Left colon (tissue), 2 donors: ENCODE data around the gene DAO. TPM values are rescaled to one million over a fixed set of nuclear protein-coding genes. Genes with fewer than 3 reads are reported as not detected.
"Not testable (repeated sequence)": the region's sequence is repeated elsewhere in the genome, so short reads cannot be mapped to it uniquely, and the experiment has no call there.

Experiments used
- ATAC-seq: fragments of 200-7000 bp; cut with Tn5 transposase; one replicate; pipeline ENCODE4 v1.9.1; 2020; ENCODE audit warnings: mild to moderate bottlenecking, moderate library complexity
- DNase-seq, 2 donors: peaks; one replicate each; pipeline ENCODE4 v3.0.0-alpha.2; 2020
- intact Hi-C, 2 donors: fragments of 100-400 bp; cut with DNase I in 1 of 2; cut with micrococcal nuclease in 1 of 2; formaldehyde crosslinking; loops; one replicate each; pipeline versions ENCODE4 v1.11.2 to v1.14.0; 2022; cut with DNase I, micrococcal nuclease
- total RNA-seq, 2 donors: library from RNA; stranded (reverse); fragmentation: NEBNext Ultra II Directional; extraction: Animal tissue kit (Norgen Biotek cat#: 25700); gene quantifications; one replicate each; pipeline ENCODE4 v1.2.1, GENCODE V29; 2021
- donor health status: DM: no; HTN: no; CAD: no.
- donor health status: DM: yes; HTN: yes; CAD: no.

Gene DAO
- total RNA-seq, 2 donors from 2014 or later, result 3.8 to 4.9 TPM

GRCh38 chr12:108861878-108862587 lies 17.9 kb upstream of the DAO start:
- peak in 1 of 2 donors; percentile 53 for DNase-seq
- peak; percentile 48 for ATAC-seq
- intact Hi-C loops, result loop anchor here in 1 of 2 donors (10.0 kb wide), 1 partner anchor 83 kb away; no protein-coding TSS in a partner anchor

- intact Hi-C loops, result loop anchor here in 1 of 2 donors (10.0 kb wide), 1 partner anchor 82 kb away; no protein-coding TSS in a partner anchor
- ATAC-seq, result no peak
- no peak for DNase-seq
These were observed 17.3 kb upstream of the DAO start for GRCh38 chr12:108862588-108862959.

DNA sequence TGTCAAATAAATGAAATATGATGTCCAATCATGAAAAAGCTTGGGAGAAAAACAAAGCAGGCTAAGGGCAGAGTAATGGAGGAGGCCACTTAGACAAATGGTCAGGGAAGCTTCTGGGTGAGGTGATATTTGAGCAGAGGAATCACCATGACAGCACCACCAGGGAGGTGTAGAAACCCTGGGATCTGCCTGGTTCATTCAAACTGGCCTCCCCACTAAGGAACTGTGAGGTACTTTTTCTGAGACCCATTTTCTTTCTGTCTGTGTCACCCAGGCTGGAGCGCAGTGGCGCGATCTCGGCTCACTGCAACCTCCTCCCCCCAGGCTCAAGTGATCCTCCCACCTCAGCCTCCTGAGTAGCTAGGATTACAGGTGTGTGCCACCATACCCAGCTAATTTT lies 14.7 kb upstream of the DAO start:
- DNase-seq (no peak), ATAC-seq (no peak)
- intact Hi-C loops, result loop anchor here in 1 of 2 donors (10.0 kb wide), 1 partner anchor 80 kb away; no protein-coding TSS in a partner anchor

DNA sequence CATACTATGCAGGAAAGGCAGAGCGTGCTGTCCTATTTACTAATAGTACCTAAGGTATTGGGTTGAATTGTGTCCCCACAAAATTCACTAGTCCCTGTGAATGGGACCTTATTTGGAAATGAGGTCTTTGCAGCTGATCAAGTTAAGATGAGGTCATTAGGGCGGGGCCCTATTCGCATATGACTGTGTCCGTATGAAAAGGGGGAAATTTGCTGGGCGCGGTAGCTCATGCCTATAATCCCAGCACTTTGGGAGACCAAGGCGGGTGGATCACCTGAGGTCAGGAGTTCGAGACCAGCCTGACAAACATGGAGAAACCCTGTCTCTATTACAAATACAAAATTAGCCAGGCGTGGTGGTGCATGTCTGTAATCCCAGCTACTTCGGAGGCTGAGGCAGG lies 13.8 kb upstream of the DAO start:
- DNase-seq, ATAC-seq: not testable (repeated sequence)
- intact Hi-C loops, result loop anchor here in 1 of 2 donors (10.0 kb wide), 1 partner anchor 79 kb away; no protein-coding TSS in a partner anchor

GRCh38 chr12:108868781-108869180 lies 11.1 kb upstream of the DAO start:
- ATAC-seq (no peak), DNase-seq (no peak)
- intact Hi-C loops, result loop anchor here in 1 of 2 donors (10.0 kb wide), 1 partner anchor 76 kb away; no protein-coding TSS in a partner anchor

DNA sequence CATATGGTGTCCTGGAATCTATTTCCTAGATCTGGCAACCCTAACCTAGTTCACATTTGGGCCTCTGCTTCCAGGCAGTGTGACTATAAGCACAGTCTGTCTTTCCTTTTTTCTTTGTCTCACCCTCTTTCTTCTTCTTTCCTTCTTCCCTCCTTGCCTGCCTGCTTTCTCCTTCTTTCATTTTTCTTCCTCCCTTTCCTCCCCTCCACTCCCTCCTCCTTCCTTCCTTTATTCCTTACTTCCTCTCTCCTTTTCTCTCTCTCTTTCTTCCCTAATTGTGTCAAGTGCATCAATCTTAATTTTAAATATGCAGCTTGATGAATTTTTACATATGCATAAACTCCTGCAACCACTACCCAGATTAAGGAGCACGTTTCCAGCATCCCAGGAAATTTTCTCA lies 4.6 kb upstream of the DAO start:
- ATAC-seq, result no peak
- DNase-seq, result no peak
- intact Hi-C loops, result no loop called here

DNA sequence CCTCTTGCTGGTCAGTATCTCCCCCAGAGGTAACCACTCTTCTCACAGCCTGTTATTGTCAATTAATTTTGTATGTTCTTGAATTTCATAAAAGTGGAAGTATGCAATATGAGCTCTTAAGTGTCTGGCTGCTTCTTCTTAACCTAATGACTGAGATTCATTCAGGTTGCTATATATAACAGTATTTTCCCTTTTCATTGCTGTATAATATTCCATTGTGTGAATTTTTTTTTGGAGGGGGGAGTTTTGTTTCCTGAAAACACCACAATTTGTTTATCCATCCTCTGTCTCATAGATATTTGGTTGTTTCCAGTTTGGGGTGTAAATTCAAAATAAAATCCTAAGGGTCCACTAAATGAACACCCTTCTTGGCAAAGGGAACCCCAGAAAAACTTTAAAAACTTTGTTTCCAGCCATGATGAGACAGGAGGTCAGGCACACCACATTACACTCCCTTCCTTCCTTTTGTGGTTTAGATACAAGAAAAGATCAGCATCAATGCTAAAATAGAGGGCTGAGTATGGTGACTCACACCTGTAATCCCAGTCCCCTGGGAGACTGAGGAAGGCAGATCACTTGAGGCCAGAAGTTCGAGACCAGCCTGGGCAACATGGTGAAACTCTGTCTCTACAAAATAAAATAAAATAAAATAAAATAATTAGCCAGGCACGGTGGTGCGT lies 4.1 kb upstream of the DAO start:
- DNase-seq (no peak), ATAC-seq (no peak)
- intact Hi-C loops, result no loop called here

DNA sequence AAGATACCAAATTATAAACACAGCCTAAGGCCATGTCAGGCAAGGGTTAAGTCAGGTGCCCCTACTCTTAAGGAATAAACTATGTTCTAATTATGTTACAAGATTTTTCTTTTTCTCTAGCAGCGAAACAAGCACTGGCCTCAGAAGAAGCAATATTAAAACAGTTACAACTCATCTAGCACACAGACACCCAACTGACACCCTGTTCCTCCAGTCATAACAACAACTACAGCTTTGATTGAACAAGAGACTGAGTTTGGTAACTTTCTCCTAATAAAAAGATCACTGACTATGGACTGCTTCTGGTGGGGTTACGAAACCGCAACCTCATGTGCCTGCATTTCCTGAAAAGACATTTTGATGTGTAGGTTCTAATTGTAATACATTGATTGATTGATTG lies 3.3 kb upstream of the DAO start:
- DNase-seq, result no peak
- intact Hi-C loops, result no loop called here
- no peak for ATAC-seq

GRCh38 chr12:108881953-108882352 lies 2.1 kb downstream of the DAO start:
- peak; percentile 79 for ATAC-seq

DNA sequence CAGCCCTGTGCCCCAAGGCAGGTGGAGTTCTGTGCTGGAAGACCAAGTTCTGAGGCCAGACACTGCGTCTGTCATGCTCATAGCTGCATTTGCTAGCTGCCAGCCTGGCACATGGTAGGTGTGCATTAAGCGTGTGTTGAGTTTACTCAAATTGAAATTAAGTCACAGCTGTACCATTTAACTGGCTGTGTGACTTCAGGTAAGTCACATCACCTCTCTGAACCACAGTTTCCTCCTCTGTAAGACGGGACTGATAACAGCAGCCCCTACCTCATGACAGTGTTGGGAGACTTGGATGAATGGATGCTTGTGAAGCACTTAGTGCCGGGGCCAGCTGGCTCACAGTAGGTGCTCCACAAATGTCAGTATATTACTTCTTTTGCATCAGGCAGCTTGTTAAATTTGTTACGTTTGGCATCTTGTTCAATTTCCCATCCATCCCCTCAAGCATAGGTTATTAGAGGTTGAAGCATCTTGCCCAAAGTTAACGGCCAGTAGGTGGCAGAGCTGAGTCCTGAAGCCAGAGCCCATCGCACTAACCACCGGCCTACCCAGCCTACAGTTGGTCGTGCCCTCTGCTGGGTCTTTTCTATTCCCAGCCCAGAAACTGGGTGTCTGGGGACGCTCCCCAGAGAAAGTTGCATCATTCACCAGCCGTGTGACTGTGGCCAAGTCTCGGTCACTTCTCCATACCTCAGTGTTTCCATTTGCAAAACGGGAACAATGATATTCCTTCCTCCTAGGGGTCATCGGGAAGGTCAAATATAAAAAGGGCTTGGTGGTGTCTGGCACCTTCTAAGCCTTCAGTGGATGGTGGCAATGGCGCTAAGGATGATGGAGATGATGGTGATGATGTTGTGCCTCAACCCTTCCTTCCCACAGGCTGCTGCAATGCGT lies 4.5 kb downstream of the DAO start:
- intact Hi-C loops, result no loop called here
- peak; percentile 45 to 82 for DNase-seq
- peak; percentile 54 for ATAC-seq

More at GRCh38 chr12:108881953-108882352, 2.1 kb downstream of the DAO start:
- intact Hi-C loops, result no loop called here
- DNase-seq, result no peak

DNA sequence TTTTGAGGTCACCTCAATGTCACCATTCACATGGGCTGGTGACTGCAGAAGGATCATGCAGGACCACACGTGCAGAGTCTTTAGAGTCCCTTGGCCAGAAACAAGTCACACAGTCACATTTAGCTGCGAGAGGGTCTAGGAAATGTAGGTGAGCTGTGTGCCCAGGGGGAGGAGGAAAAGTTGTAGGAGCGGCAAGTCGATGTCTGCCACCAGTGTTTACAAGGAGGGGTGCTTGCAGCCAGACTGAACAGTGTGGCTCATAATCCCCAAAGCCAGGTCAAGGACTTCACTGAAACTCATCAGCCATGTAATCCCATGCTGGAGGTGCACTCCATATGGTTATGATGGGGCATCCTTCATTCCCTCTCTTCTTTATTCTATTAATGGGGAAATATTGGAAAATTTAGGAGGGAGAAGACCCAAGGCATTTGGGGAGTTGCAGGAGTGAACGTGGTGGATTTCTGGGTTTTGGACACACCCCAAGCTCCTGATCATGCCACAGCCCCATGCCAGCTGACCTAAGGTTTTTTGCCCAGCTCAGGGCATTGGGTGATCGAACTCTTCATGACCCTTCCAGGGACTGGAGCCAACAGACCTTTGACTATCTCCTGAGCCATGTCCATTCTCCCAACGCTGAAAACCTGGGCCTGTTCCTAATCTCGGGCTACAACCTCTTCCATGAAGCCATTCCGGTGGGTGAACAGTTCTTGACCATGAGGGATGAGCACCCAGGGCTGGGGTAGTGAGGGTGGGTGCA lies 7.2 kb downstream of the DAO start:
- ATAC-seq, result no peak
- intact Hi-C loops, result no loop called here
- DNase-seq, result no peak

DNA sequence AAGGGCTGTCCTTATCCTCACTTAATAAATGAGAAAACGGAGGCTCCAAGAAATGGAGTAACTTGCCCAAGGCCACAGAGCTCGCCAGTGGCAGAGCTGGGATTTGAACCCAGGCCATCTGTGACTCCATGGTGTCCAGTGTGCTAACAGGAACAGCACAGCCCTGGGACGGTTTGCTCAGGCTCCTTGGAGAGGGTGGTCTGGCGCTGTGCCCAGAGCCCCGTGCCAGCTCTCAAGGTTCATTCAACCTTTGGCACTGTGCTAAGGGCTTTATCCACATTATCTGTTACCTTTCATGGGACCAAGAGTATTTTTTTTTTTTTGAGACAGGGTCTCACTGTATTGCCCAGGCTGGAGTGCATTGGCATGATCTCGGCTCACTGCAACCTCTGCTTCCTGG lies 8.1 kb downstream of the DAO start:
- DNase-seq, result no peak
- intact Hi-C loops, result no loop called here
- ATAC-seq, result no peak

DNA sequence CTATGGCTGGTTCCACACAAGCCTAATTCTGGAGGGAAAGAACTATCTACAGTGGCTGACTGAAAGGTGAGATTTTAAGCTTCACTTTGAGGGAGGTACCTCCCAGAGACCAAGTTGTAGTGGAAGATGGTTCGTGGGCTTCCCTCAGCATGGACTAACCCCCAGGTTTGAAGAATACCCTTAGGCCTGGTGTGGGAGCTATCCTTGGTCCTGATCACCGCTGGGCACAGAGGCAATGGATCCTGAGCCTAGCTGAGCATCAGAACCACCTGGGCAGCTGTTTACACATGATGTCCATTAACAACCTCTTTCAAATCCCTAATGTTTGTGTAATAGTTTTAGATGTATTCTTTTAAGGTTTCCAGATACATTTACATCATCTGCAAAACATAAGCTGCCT lies 10.3 kb downstream of the DAO start:
- DNase-seq, result no peak
- ATAC-seq, result no peak
- intact Hi-C loops, result no loop called here

DNA sequence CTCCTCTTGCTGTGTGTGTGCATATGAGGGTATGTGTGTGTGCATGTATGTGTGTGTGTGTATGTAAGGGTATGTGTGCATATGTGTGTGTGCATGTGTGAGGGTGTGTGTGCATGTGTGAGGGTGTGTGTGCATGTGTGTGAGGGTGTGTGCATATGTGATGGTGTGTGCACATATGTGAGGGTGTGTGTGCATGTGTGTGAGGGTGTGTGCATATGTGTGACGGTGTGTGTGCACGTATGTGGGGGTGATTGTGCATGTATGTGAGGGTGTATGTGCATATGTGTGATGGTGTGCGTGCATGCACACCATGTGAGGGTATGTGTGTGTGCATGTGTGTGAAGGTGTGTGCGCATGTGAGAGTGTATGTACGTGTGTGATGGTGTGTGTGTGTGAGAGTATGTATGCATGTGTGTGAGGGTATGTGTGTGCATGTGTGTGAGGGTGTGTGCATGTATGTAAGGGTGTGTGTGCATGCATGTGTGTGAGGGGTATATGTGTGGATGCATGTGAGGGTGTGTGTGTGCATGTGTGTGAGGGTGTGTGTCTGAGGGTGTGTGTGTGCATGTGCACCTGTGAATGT lies 15.4 kb downstream of the DAO start:
- ATAC-seq (no peak), DNase-seq (no peak)
- intact Hi-C loops, result no loop called here

GRCh38 chr12:108896336-108896735 lies 16.4 kb downstream of the DAO start:
- ATAC-seq (no peak), DNase-seq (no peak)
- intact Hi-C loops, result no loop called here

- ATAC-seq (no peak), DNase-seq (no peak)
- intact Hi-C loops, result no loop called here
These were observed 16.9 kb downstream of the DAO start for GRCh38 chr12:108896817-108897216.

DNA sequence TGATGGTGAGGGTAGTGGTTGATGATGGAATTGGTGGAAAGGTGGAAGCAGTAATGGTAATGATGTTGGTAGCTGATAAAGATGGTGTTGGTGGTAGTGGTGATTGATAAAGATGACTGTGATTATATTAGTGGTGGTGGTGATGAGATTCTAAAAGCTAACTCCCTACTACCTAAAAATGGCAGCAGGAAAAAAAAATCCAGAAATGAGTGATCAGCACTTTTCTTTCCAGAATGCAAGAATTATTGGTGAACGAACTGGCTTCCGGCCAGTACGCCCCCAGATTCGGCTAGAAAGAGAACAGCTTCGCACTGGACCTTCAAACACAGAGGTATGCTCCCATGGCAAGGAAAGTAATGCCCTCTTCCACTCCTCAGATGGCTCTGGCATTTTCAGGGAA lies 19.3 kb downstream of the DAO start:
- ATAC-seq (no peak), DNase-seq (no peak)
- intact Hi-C loops, result no loop called here

- no peak for ATAC-seq
- no peak for DNase-seq
- intact Hi-C loops, result no loop called here
These were observed 25.8 kb downstream of the DAO start for GRCh38 chr12:108905725-108906124.
